ENCODE data around the gene PAFAH1B1.
"Not testable (repeated sequence)": the region's sequence is repeated elsewhere in the genome, so short reads cannot be mapped to it uniquely, and the experiment has no call there.

Gene PAFAH1B1

GRCh38 chr17:2628922-2629321 is 35.5 kb downstream of the PAFAH1B1 start:
- not testable (repeated sequence) for H3K4me1 ChIP-seq (ENCODE audit: control insufficient read depth in 1 of 2, insufficient read depth in 2 of 2, low read length in 2 of 2); H3K4ac ChIP-seq (ENCODE audit: low read depth, low read length); H2AK5ac ChIP-seq (ENCODE audit: low read length); H3K27ac ChIP-seq (ENCODE audit: low read depth, low read length); H4K8ac ChIP-seq (ENCODE audit: low read depth, low read length); H3K79me1 ChIP-seq (ENCODE audit: low read length); H2BK120ac ChIP-seq (ENCODE audit: insufficient read depth, low read length, poor library complexity); H3K14ac ChIP-seq (ENCODE audit: low read length); H4K91ac ChIP-seq (ENCODE audit: low read depth, low read length); H3K9me3 ChIP-seq (ENCODE audit: insufficient read depth, low read depth, low read length); H2BK5ac ChIP-seq (ENCODE audit: low read depth, low read length, poor library complexity); H3K36me3 ChIP-seq (ENCODE audit: control insufficient read depth in 1 of 2, insufficient read depth in 2 of 2, low read length in 2 of 2); H3K4me3 ChIP-seq (ENCODE audit: low read depth, low read length); H2AFZ ChIP-seq (ENCODE audit: insufficient read depth, low read length, poor library complexity); H3K4me2 ChIP-seq (ENCODE audit: low read length); DNase-seq; H2BK12ac ChIP-seq (ENCODE audit: low read length); H3K18ac ChIP-seq (ENCODE audit: low read length); H4K12ac ChIP-seq (ENCODE audit: low read depth, low read length); H3K23ac ChIP-seq (ENCODE audit: low read length); H3K27me3 ChIP-seq (ENCODE audit: insufficient read depth, low read length); H3K9ac ChIP-seq (ENCODE audit: low read length)
- H3K79me2 ChIP-seq (ENCODE audit: control insufficient read depth, insufficient read depth, low read length, poor library complexity) = peaks cover 19% of the 10 kb centered on the region
- no CpG with 5 or more reads among the region's 2 CpGs for WGBS (ENCODE audit: extremely low coverage, insufficient coverage, insufficient read length)

GRCh38 chr17:2631211-2631610 is 37.8 kb downstream of the PAFAH1B1 start:
- no peak overlapping the region for H4K8ac ChIP-seq (ENCODE audit: low read depth, low read length)
- no peak overlapping the region for H2BK120ac ChIP-seq (ENCODE audit: insufficient read depth, low read length, poor library complexity)
- no peak overlapping the region for H3K14ac ChIP-seq (ENCODE audit: low read length)
- no peak overlapping the region for H4K91ac ChIP-seq (ENCODE audit: low read depth, low read length)
- WGBS (ENCODE audit: extremely low coverage, insufficient coverage, insufficient read length) = no CpG with 5 or more reads among the region's 9 CpGs
- H3K27ac ChIP-seq (ENCODE audit: low read depth, low read length) = no peak overlapping the region
- H3K27me3 ChIP-seq (ENCODE audit: insufficient read depth, low read length) = no peaks in the 10 kb centered on the region
- no peaks in the 10 kb centered on the region for H3K9me3 ChIP-seq (ENCODE audit: insufficient read depth, low read depth, low read length)
- no peak overlapping the region for H3K18ac ChIP-seq (ENCODE audit: low read length)
- no peak overlapping the region for H3K4me2 ChIP-seq (ENCODE audit: low read length)
- no peak overlapping the region for H2BK5ac ChIP-seq (ENCODE audit: low read depth, low read length, poor library complexity)
- no peak overlapping the region for H3K4me3 ChIP-seq (ENCODE audit: low read depth, low read length)
- H3K36me3 ChIP-seq (ENCODE audit: control insufficient read depth in 1 of 2, insufficient read depth in 2 of 2, low read length in 2 of 2) = peaks cover 3% of the 10 kb centered on the region in 2 experiments
- no peaks in the 10 kb centered on the region for H3K79me1 ChIP-seq (ENCODE audit: low read length)
- no peak overlapping the region for H3K9ac ChIP-seq (ENCODE audit: low read length)
- DNase-seq = no peak
- H2AK5ac ChIP-seq (ENCODE audit: low read length) = no peak overlapping the region
- peaks cover under 1 to 5% of the 10 kb centered on the region in 2 experiments for H3K4me1 ChIP-seq (ENCODE audit: control insufficient read depth in 1 of 2, insufficient read depth in 2 of 2, low read length in 2 of 2)
- no peak overlapping the region for H3K23ac ChIP-seq (ENCODE audit: low read length)
- peak overlapping the region; percentile 91 for H3K4ac ChIP-seq (ENCODE audit: low read depth, low read length)
- H2AFZ ChIP-seq (ENCODE audit: insufficient read depth, low read length, poor library complexity) = no peak overlapping the region
- H3K79me2 ChIP-seq (ENCODE audit: control insufficient read depth, insufficient read depth, low read length, poor library complexity) = peaks cover 12% of the 10 kb centered on the region
- no peak overlapping the region for H2BK12ac ChIP-seq (ENCODE audit: low read length)
- no peak overlapping the region for H4K12ac ChIP-seq (ENCODE audit: low read depth, low read length)

GRCh38 chr17:2634361-2634960 is 41.0 kb downstream of the PAFAH1B1 start:
- no peak overlapping the region for H4K91ac ChIP-seq (ENCODE audit: low read depth, low read length)

GRCh38 chr17:2635241-2635640 is 41.8 kb downstream of the PAFAH1B1 start:
- Histone ChIP-seq H3K14ac (ENCODE audit: low read length) (no peak overlapping the region), H2AFZ (ENCODE audit: insufficient read depth, low read length, poor library complexity) (no peak overlapping the region), H2BK120ac (ENCODE audit: insufficient read depth, low read length, poor library complexity) (no peak overlapping the region), H2BK12ac (ENCODE audit: low read length) (no peak overlapping the region), H3K27me3 (ENCODE audit: insufficient read depth, low read length) (no peaks in the 10 kb centered on the region), H3K79me2 (ENCODE audit: control insufficient read depth, insufficient read depth, low read length, poor library complexity) (peaks cover 11% of the 10 kb centered on the region), H3K4me1 (ENCODE audit: control insufficient read depth in 1 of 2, insufficient read depth in 2 of 2, low read length in 2 of 2) (peaks cover 6 to 11% of the 10 kb centered on the region in 2 experiments), H3K36me3 (ENCODE audit: control insufficient read depth in 1 of 2, insufficient read depth in 2 of 2, low read length in 2 of 2) (peaks cover 10 to 11% of the 10 kb centered on the region in 2 experiments), H4K12ac (ENCODE audit: low read depth, low read length) (no peak overlapping the region), H3K79me1 (ENCODE audit: low read length) (no peaks in the 10 kb centered on the region), H4K8ac (ENCODE audit: low read depth, low read length) (no peak overlapping the region), H3K23ac (ENCODE audit: low read length) (no peak overlapping the region), H3K9me3 (ENCODE audit: insufficient read depth, low read depth, low read length) (no peaks in the 10 kb centered on the region), H3K4ac (ENCODE audit: low read depth, low read length) (no peak overlapping the region), H3K18ac (ENCODE audit: low read length) (no peak overlapping the region), H3K9ac (ENCODE audit: low read length) (no peak overlapping the region), H3K27ac (ENCODE audit: low read depth, low read length) (no peak overlapping the region), H2BK5ac (ENCODE audit: low read depth, low read length, poor library complexity) (no peak overlapping the region), H2AK5ac (ENCODE audit: low read length) (no peak overlapping the region), H3K4me2 (ENCODE audit: low read length) (no peak overlapping the region), H3K4me3 (ENCODE audit: low read depth, low read length) (no peak overlapping the region), H4K91ac (ENCODE audit: low read depth, low read length) (no peak overlapping the region)
- DNase-seq = no peak
- WGBS (ENCODE audit: extremely low coverage, insufficient coverage, insufficient read length) = no CpG with 5 or more reads among the region's 3 CpGs

More at GRCh38 chr17:2634361-2634960, 41.0 kb downstream of the PAFAH1B1 start:
- H3K4me3 ChIP-seq (ENCODE audit: low read depth, low read length) = no peak overlapping the region
- no peak overlapping the region for H2BK120ac ChIP-seq (ENCODE audit: insufficient read depth, low read length, poor library complexity)
- no peaks in the 10 kb centered on the region for H3K27me3 ChIP-seq (ENCODE audit: insufficient read depth, low read length)
- no peak overlapping the region for H2AFZ ChIP-seq (ENCODE audit: insufficient read depth, low read length, poor library complexity)
- H3K23ac ChIP-seq (ENCODE audit: low read length) = no peak overlapping the region
- H3K4ac ChIP-seq (ENCODE audit: low read depth, low read length) = peak overlapping the region; percentile 52
- H4K12ac ChIP-seq (ENCODE audit: low read depth, low read length) = no peak overlapping the region
- no peak overlapping the region for H2BK5ac ChIP-seq (ENCODE audit: low read depth, low read length, poor library complexity)
- H3K36me3 ChIP-seq (ENCODE audit: control insufficient read depth in 1 of 2, insufficient read depth in 2 of 2, low read length in 2 of 2) = peaks cover 9 to 10% of the 10 kb centered on the region in 2 experiments
- no peak overlapping the region for H3K18ac ChIP-seq (ENCODE audit: low read length)
- H3K4me1 ChIP-seq (ENCODE audit: control insufficient read depth in 1 of 2, insufficient read depth in 2 of 2, low read length in 2 of 2) = peaks cover 6 to 11% of the 10 kb centered on the region in 2 experiments
- no peaks in the 10 kb centered on the region for H3K9me3 ChIP-seq (ENCODE audit: insufficient read depth, low read depth, low read length)
- H3K27ac ChIP-seq (ENCODE audit: low read depth, low read length) = no peak overlapping the region
- DNase-seq = peak; percentile 94 to 98
- H3K4me2 ChIP-seq (ENCODE audit: low read length) = no peak overlapping the region
- peaks cover 13% of the 10 kb centered on the region for H3K79me2 ChIP-seq (ENCODE audit: control insufficient read depth, insufficient read depth, low read length, poor library complexity)
- H3K9ac ChIP-seq (ENCODE audit: low read length) = no peak overlapping the region
- no peak overlapping the region for H4K8ac ChIP-seq (ENCODE audit: low read depth, low read length)
- H2BK12ac ChIP-seq (ENCODE audit: low read length) = no peak overlapping the region
- no CpG with 5 or more reads among the region's 9 CpGs for WGBS (ENCODE audit: extremely low coverage, insufficient coverage, insufficient read length)
- H3K79me1 ChIP-seq (ENCODE audit: low read length) = no peaks in the 10 kb centered on the region
- no peak overlapping the region for H2AK5ac ChIP-seq (ENCODE audit: low read length)
- no peak overlapping the region for H3K14ac ChIP-seq (ENCODE audit: low read length)

Measured in trophoblast cell (in vitro differentiated cells and primary cell).